Measurements from ENCODE around the gene SMAD4. TPM values are rescaled to one million over a fixed set of nuclear protein-coding genes. Genes with fewer than 3 reads are reported as not detected.

The SMAD4 gene
- total RNA-seq, 2 donors from 2014 or later, result 57.5 to 102 TPM

DNA sequence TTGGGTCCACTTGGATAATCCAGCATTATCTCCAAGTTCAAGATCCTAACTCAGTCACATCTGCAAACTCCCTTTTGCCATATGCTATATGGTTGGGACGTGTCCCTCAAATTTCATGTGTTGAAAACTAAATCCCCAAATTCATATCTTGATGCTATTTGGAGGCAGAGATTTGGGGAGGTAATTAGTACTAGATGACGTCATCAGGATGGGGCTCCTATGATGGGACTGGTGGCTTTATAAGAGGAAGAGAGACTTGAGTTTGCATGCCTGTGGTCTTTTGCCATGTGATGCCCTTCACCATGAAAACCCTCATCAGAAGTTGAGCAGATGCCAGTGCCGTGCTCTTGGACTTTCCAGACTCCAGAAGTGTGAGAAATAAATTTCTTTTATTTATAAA lies 16.8 kb upstream of the SMAD4 start:
- no peak for DNase-seq (ENCODE audit: low spot score)
- Histone ChIP-seq H3K4me1 (no peaks in the 10 kb centered on the region), H3K27ac (no peak overlapping the region), H3K36me3 (no peaks in the 10 kb centered on the region), H3K9me3 (no peaks in the 10 kb centered on the region), H3K4me3 (no peak overlapping the region), H3K27me3 (no peaks in the 10 kb centered on the region)
- TF ChIP-seq, protein P1, sequence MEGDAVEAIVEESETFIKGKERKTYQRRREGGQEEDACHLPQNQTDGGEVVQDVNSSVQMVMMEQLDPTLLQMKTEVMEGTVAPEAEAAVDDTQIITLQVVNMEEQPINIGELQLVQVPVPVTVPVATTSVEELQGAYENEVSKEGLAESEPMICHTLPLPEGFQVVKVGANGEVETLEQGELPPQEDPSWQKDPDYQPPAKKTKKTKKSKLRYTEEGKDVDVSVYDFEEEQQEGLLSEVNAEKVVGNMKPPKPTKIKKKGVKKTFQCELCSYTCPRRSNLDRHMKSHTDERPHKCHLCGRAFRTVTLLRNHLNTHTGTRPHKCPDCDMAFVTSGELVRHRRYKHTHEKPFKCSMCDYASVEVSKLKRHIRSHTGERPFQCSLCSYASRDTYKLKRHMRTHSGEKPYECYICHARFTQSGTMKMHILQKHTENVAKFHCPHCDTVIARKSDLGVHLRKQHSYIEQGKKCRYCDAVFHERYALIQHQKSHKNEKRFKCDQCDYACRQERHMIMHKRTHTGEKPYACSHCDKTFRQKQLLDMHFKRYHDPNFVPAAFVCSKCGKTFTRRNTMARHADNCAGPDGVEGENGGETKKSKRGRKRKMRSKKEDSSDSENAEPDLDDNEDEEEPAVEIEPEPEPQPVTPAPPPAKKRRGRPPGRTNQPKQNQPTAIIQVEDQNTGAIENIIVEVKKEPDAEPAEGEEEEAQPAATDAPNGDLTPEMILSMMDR (IDR thresholded peaks at IDR 0.05), result no peak

- H3K27ac ChIP-seq, result no peak overlapping the region
- H3K9me3 ChIP-seq, result no peaks in the 10 kb centered on the region
- no peak for DNase-seq (ENCODE audit: low spot score)
- H3K36me3 ChIP-seq, result no peaks in the 10 kb centered on the region
- no peaks in the 10 kb centered on the region for H3K4me1 ChIP-seq
- H3K4me3 ChIP-seq, result no peak overlapping the region
- no peaks in the 10 kb centered on the region for H3K27me3 ChIP-seq
- TF ChIP-seq, protein P1 (IDR thresholded peaks at IDR 0.05), result no peak
Observed at GRCh38 chr18:51017140-51017879, 12.7 kb upstream of the SMAD4 start.

GRCh38 chr18:51020536-51020935 lies 9.5 kb upstream of the SMAD4 start:
- no peak overlapping the region for H3K4me3 ChIP-seq
- no peak overlapping the region for H3K27ac ChIP-seq
- H3K36me3 ChIP-seq, result no peaks in the 10 kb centered on the region
- no peaks in the 10 kb centered on the region for H3K9me3 ChIP-seq
- TF ChIP-seq, protein P1 (IDR thresholded peaks at IDR 0.05), result no peak
- no peaks in the 10 kb centered on the region for H3K27me3 ChIP-seq
- DNase-seq (ENCODE audit: low spot score), result no peak
- H3K4me1 ChIP-seq, result no peaks in the 10 kb centered on the region

- no peaks in the 10 kb centered on the region for H3K27me3 ChIP-seq
- H3K27ac ChIP-seq, result no peak overlapping the region
- H3K9me3 ChIP-seq, result no peaks in the 10 kb centered on the region
- TF ChIP-seq, protein P1 (IDR thresholded peaks at IDR 0.05), result no peak
- no peak for DNase-seq (ENCODE audit: low spot score)
- no peaks in the 10 kb centered on the region for H3K36me3 ChIP-seq
- no peaks in the 10 kb centered on the region for H3K4me1 ChIP-seq
- no peak overlapping the region for H3K4me3 ChIP-seq
Observed at GRCh38 chr18:51021226-51021965, 8.6 kb upstream of the SMAD4 start.

DNA sequence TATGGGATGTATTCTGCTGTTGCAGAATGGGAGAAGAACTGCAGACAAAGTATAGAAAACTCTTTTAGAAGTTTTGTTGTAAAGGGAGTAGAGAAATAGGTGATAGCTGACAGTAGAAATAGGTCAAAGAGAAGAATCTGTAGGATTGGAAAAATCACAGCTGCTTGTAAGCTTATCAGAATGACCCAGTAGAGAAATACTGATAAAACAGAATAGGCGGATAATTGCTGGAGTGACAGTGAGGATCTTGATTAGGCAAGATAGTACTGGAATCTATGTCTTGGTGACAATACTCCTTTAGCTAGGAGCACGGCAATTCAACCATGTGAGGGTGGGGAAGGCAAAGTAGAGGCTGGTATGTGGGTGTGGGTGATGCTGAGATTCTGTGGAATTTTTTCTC lies 4.5 kb upstream of the SMAD4 start:
- no peak overlapping the region for H3K27ac ChIP-seq
- no peaks in the 10 kb centered on the region for H3K27me3 ChIP-seq
- TF ChIP-seq, protein P1 (IDR thresholded peaks at IDR 0.05), result no peak
- H3K9me3 ChIP-seq, result no peaks in the 10 kb centered on the region
- H3K4me3 ChIP-seq, result no peak overlapping the region
- H3K4me1 ChIP-seq, result peaks cover 0 to 15% of the 10 kb centered on the region in 2 donors
- no peak for DNase-seq (ENCODE audit: low spot score)
- no peaks in the 10 kb centered on the region for H3K36me3 ChIP-seq
